GM12891 (cell line): ENCODE measurements around the gene FBXL17.

Experiments used
- PAX5 ChIP-seq: IDR thresholded peaks from 2 replicates; pipeline ENCODE4 v1.6.1; 2011; ENCODE audit warnings: low read length, moderate library complexity, mild to moderate bottlenecking; ENCODE audit not compliant: insufficient read depth, severe bottlenecking
- TAF1 ChIP-seq: IDR thresholded peaks from 2 replicates; pipeline ENCODE4 v1.6.1; 2011; ENCODE audit warnings: low read depth, low read length, control low read depth

GRCh38 chr5:108430931-108431608 lies 49.2 kb upstream of the FBXL17 start:
- TF ChIP-seq PAX5, result no peak
- no peak for TF ChIP-seq TAF1
